Body of pancreas (tissue), 4 donors: ENCODE data around the gene GPR18.
"Not testable (repeated sequence)": the region's sequence is repeated elsewhere in the genome, so short reads cannot be mapped to it uniquely, and the experiment has no call there.

Experiments used
- POLR2A ChIP-seq, 3 donors: fragments of 450-650 bp; IDR thresholded peaks; one replicate each; pipeline ENCODE4 v1.6.1; 2016; ENCODE audit warnings: antibody characterized with exemption in 3 of 3, mild to moderate bottlenecking in 2 of 3
- TF ChIP-seq, protein P1 (sequence below), 7 experiments: fragments of 450-650 bp in 4 of 7; fragments of 200-600 bp in 3 of 7; sonication (generic) in 3 of 7; IDR thresholded peaks; one replicate each; pipeline ENCODE4 v1.5.1; 2016 to 2019; ENCODE audit warnings: antibody characterized with exemption in 7 of 7

GRCh38 chr13:99249178-99249577 lies 9.0 kb downstream of the GPR18 start:
- TF ChIP-seq, protein P1, sequence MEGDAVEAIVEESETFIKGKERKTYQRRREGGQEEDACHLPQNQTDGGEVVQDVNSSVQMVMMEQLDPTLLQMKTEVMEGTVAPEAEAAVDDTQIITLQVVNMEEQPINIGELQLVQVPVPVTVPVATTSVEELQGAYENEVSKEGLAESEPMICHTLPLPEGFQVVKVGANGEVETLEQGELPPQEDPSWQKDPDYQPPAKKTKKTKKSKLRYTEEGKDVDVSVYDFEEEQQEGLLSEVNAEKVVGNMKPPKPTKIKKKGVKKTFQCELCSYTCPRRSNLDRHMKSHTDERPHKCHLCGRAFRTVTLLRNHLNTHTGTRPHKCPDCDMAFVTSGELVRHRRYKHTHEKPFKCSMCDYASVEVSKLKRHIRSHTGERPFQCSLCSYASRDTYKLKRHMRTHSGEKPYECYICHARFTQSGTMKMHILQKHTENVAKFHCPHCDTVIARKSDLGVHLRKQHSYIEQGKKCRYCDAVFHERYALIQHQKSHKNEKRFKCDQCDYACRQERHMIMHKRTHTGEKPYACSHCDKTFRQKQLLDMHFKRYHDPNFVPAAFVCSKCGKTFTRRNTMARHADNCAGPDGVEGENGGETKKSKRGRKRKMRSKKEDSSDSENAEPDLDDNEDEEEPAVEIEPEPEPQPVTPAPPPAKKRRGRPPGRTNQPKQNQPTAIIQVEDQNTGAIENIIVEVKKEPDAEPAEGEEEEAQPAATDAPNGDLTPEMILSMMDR (IDR thresholded peaks at IDR 0.05): not testable (repeated sequence)
- not testable (repeated sequence) for TF ChIP-seq POLR2A (IDR thresholded peaks at IDR 0.05)
